GM18526 (cell line): Measurements from ENCODE around the gene FMC1.

Source experiments
- POLR2A ChIP-seq: IDR thresholded peaks from 3 replicates; pipeline ENCODE4 v1.6.1; 2011; ENCODE audit not compliant: insufficient read length; ENCODE audit errors: extremely low read depth

The FMC1 gene

GRCh38 chr7:139361523-139361922 lies 20.4 kb downstream of the FMC1 start:
- TF ChIP-seq POLR2A, result no peak

- no peak for TF ChIP-seq POLR2A
Measured at GRCh38 chr7:139362302-139362701, 21.2 kb downstream of the FMC1 start.

- no peak for TF ChIP-seq POLR2A
Measured at GRCh38 chr7:139362981-139363380, 21.8 kb downstream of the FMC1 start.

- TF ChIP-seq POLR2A, result no peak
Measured at GRCh38 chr7:139365336-139365735, 24.2 kb downstream of the FMC1 start.

GRCh38 chr7:139366400-139366799 lies 25.3 kb downstream of the FMC1 start:
- TF ChIP-seq POLR2A, result no peak

- no peak for TF ChIP-seq POLR2A
Measured at GRCh38 chr7:139367438-139368155, 26.5 kb downstream of the FMC1 start.

- no peak for TF ChIP-seq POLR2A
Measured at GRCh38 chr7:139370301-139370942, 29.3 kb downstream of the FMC1 start.

GRCh38 chr7:139370943-139371313 lies 29.8 kb downstream of the FMC1 start:
- TF ChIP-seq POLR2A, result no peak

GRCh38 chr7:139374246-139374645 lies 33.1 kb downstream of the FMC1 start:
- TF ChIP-seq POLR2A, result no peak

GRCh38 chr7:139382439-139382838 lies 41.3 kb downstream of the FMC1 start:
- no peak for TF ChIP-seq POLR2A

GRCh38 chr7:139384611-139385010 lies 43.5 kb downstream of the FMC1 start:
- TF ChIP-seq POLR2A, result no peak

GRCh38 chr7:139387594-139387993 lies 46.5 kb downstream of the FMC1 start:
- no peak for TF ChIP-seq POLR2A

GRCh38 chr7:139389091-139389490 lies 48.0 kb downstream of the FMC1 start:
- no peak for TF ChIP-seq POLR2A

GRCh38 chr7:139389774-139390173 lies 48.6 kb downstream of the FMC1 start:
- no peak for TF ChIP-seq POLR2A

GRCh38 chr7:139393621-139394211 lies 52.6 kb downstream of the FMC1 start:
- no peak for TF ChIP-seq POLR2A

- TF ChIP-seq POLR2A, result no peak
Measured at GRCh38 chr7:139394540-139394939, 53.4 kb downstream of the FMC1 start.
